ENCODE data around the gene SMOC2. TPM values are rescaled to one million over a fixed set of nuclear protein-coding genes. Genes with fewer than 3 reads are reported as not detected.

Gene SMOC2
- polyA plus RNA-seq, 1 donor from 2014 or later, result 0.50 TPM

DNA sequence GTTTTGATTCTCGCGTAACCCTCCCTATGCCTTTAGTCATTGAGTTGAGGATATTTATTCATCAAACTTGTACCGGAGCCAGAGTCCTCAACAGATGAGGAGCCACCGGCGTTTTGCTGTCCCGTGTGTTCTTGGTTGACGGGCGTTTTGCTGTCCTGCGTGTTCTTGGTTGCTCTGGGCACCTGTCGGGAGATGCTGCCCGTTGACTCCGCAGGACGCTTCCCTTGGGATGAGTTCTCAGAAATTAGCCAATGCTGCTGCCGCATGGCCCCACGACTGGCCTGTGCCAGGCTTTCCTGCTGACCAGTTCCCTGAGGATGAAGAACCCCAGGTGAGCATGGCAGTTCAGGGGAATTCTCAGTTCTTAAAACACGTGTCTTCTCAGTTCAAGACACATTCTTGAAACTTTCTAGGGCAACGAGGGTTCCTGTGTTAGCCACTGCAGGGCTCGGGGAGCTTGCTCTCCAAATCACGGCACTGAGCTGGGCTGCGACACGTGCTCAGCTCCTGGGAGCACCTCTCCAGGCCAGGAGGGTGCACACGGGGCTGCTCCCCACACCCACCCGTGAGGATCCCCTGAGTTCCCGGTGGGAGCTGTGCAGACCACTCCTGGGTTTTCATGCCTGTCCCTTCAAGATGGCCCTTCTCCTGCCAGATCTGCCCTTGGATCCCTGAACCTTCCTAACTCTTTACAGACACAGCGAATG, 265.6 kb downstream of the SMOC2 start:
- no peak for TF ChIP-seq RAD21 (conservative IDR thresholded peaks at IDR 0.05)
- TF ChIP-seq, protein P1, sequence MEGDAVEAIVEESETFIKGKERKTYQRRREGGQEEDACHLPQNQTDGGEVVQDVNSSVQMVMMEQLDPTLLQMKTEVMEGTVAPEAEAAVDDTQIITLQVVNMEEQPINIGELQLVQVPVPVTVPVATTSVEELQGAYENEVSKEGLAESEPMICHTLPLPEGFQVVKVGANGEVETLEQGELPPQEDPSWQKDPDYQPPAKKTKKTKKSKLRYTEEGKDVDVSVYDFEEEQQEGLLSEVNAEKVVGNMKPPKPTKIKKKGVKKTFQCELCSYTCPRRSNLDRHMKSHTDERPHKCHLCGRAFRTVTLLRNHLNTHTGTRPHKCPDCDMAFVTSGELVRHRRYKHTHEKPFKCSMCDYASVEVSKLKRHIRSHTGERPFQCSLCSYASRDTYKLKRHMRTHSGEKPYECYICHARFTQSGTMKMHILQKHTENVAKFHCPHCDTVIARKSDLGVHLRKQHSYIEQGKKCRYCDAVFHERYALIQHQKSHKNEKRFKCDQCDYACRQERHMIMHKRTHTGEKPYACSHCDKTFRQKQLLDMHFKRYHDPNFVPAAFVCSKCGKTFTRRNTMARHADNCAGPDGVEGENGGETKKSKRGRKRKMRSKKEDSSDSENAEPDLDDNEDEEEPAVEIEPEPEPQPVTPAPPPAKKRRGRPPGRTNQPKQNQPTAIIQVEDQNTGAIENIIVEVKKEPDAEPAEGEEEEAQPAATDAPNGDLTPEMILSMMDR (IDR thresholded peaks at IDR 0.05; ENCODE audit: poor library complexity, severe bottlenecking), result no peak
- no peak for TF ChIP-seq EP300 (conservative IDR thresholded peaks at IDR 0.05; ENCODE audit: poor library complexity, severe bottlenecking)
- Histone ChIP-seq H3K4me2 (ENCODE audit: low read length) (no peak overlapping the region), H3K27me3 (ENCODE audit: insufficient read depth, low read depth, low read length) (no peaks in the 10 kb centered on the region), H3K9me2 (ENCODE audit: insufficient read depth, low read length) (no peaks in the 10 kb centered on the region), H2AFZ (ENCODE audit: low read depth, low read length) (no peak overlapping the region), H3F3A (ENCODE audit: insufficient read depth, low read length, poor library complexity, severe bottlenecking) (no peaks in the 10 kb centered on the region), H3K4me3 (ENCODE audit: low read length) (no peak overlapping the region), H4K20me1 (ENCODE audit: insufficient read depth) (no peaks in the 10 kb centered on the region), H3K27ac (ENCODE audit: low read length) (no peak overlapping the region), H3K79me2 (replicated peaks; ENCODE audit: insufficient read depth, low read length) (no peaks in the 10 kb centered on the region), H3K36me3 (ENCODE audit: insufficient read depth, low read length) (no peaks in the 10 kb centered on the region), H3K9ac (ENCODE audit: low read length) (no peak overlapping the region), H3K9me3 (ENCODE audit: low read length) (no peaks in the 10 kb centered on the region)

DNA sequence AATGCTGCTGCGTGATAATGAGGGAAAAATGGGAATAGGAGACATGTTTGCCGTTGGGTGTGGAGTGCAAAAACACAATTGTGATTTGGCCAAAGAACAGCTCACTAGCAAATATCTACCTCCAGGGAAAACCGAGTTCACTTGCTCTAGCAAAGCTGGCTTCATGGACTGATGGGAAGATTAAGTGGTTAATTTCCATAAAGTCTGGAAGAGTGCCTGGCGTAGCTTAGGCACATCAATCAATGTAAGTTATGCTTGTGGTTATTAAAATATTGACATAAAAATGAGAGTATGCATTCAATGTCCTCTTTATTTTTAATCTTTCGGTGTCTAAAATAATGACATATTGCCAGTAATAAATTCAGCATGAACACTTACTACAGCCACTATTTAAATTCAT, 267.5 kb downstream of the SMOC2 start:
- H3K79me2 ChIP-seq (replicated peaks; ENCODE audit: insufficient read depth, low read length), result no peaks in the 10 kb centered on the region
- no peaks in the 10 kb centered on the region for H3F3A ChIP-seq (ENCODE audit: insufficient read depth, low read length, poor library complexity, severe bottlenecking)
- no peak overlapping the region for H3K27ac ChIP-seq (ENCODE audit: low read length)

More for the DNA sequence above, 267.5 kb downstream of the SMOC2 start:
- H3K36me3 ChIP-seq (ENCODE audit: insufficient read depth, low read length), result no peaks in the 10 kb centered on the region
- H3K9me3 ChIP-seq (ENCODE audit: low read length), result no peaks in the 10 kb centered on the region
- TF ChIP-seq SMC3 (conservative IDR thresholded peaks at IDR 0.05; ENCODE audit: poor library complexity) (no peak), TAF1 (IDR thresholded peaks at IDR 0.05; ENCODE audit: low read depth) (no peak), MXI1 (conservative IDR thresholded peaks at IDR 0.05; ENCODE audit: poor library complexity, severe bottlenecking) (no peak), RAD21 (conservative IDR thresholded peaks at IDR 0.05) (no peak), EZH2 (IDR thresholded peaks at IDR 0.05; ENCODE audit: borderline replicate concordance, insufficient read depth, low read length, poor library complexity, severe bottlenecking) (no peak), EP300 (conservative IDR thresholded peaks at IDR 0.05; ENCODE audit: poor library complexity, severe bottlenecking) (no peak), POLR2AphosphoS5 (IDR thresholded peaks at IDR 0.05) (no peak)
- TF ChIP-seq, protein P1 (IDR thresholded peaks at IDR 0.05; ENCODE audit: poor library complexity, severe bottlenecking), result no peak
- TF ChIP-seq, protein P2, sequence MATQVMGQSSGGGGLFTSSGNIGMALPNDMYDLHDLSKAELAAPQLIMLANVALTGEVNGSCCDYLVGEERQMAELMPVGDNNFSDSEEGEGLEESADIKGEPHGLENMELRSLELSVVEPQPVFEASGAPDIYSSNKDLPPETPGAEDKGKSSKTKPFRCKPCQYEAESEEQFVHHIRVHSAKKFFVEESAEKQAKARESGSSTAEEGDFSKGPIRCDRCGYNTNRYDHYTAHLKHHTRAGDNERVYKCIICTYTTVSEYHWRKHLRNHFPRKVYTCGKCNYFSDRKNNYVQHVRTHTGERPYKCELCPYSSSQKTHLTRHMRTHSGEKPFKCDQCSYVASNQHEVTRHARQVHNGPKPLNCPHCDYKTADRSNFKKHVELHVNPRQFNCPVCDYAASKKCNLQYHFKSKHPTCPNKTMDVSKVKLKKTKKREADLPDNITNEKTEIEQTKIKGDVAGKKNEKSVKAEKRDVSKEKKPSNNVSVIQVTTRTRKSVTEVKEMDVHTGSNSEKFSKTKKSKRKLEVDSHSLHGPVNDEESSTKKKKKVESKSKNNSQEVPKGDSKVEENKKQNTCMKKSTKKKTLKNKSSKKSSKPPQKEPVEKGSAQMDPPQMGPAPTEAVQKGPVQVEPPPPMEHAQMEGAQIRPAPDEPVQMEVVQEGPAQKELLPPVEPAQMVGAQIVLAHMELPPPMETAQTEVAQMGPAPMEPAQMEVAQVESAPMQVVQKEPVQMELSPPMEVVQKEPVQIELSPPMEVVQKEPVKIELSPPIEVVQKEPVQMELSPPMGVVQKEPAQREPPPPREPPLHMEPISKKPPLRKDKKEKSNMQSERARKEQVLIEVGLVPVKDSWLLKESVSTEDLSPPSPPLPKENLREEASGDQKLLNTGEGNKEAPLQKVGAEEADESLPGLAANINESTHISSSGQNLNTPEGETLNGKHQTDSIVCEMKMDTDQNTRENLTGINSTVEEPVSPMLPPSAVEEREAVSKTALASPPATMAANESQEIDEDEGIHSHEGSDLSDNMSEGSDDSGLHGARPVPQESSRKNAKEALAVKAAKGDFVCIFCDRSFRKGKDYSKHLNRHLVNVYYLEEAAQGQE (IDR thresholded peaks at IDR 0.05; ENCODE audit: borderline replicate concordance), result no peak
- H3K4me2 ChIP-seq (ENCODE audit: low read length), result no peak overlapping the region
- no peaks in the 10 kb centered on the region for H3K9me2 ChIP-seq (ENCODE audit: insufficient read depth, low read length)
- no peaks in the 10 kb centered on the region for H3K27me3 ChIP-seq (ENCODE audit: insufficient read depth, low read depth, low read length)
- no peaks in the 10 kb centered on the region for H4K20me1 ChIP-seq (ENCODE audit: insufficient read depth)
- H3K4me3 ChIP-seq (ENCODE audit: low read length), result no peak overlapping the region
- H3K9ac ChIP-seq (ENCODE audit: low read length), result no peak overlapping the region
- H2AFZ ChIP-seq (ENCODE audit: low read depth, low read length), result no peak overlapping the region
